HG03025 (cell line): Measurements from ENCODE around the gene FBXO15.

ENCODE experiments used
- ATAC-seq: cut with Tn5 transposase; IDR thresholded peaks from one replicate; pipeline ENCODE4 v1.9.1; 2021; ENCODE audit warnings: mild to moderate bottlenecking, moderate library complexity; ENCODE audit not compliant: unreplicated experiment, low FRiP score

Gene FBXO15

GRCh38 chr18:74147779-74148542, at the start of gene FBXO15, which contains the start of gene TIMM21:
FBXO15 (minus strand) TSS chr18:74147834; CDS start chr18:74147785, 49 bp downstream.
TIMM21 (plus strand) TSS chr18:74148523; CDS start chr18:74148809, 286 bp downstream.
- peak; percentile 94 for ATAC-seq

GRCh38 chr18:74196220-74197119, 48.8 kb upstream of the FBXO15 start:
- ATAC-seq = peak; percentile 71

- ATAC-seq = no peak
These were observed 47.1 kb upstream of the FBXO15 start for GRCh38 chr18:74194691-74195090.

DNA sequence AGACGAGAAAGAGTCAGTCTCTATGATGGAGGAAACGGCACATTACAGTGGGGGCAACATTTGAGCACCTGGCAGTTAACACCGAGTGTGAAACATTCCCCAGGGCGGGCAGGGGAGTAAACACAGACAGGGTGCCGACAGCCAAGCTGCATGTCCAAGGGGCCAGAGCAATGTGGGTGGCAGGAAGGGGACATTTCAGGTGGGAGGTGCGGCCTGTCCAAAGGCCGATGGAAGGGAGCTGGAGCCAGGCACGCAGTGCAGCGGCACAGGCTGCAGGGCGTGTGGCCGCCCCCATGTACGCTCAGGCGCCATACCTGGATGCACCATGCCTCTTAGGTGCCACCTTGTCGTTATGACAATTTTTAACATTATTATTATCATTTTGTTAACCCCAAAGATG, 43.9 kb upstream of the FBXO15 start:
- ATAC-seq = no peak

DNA sequence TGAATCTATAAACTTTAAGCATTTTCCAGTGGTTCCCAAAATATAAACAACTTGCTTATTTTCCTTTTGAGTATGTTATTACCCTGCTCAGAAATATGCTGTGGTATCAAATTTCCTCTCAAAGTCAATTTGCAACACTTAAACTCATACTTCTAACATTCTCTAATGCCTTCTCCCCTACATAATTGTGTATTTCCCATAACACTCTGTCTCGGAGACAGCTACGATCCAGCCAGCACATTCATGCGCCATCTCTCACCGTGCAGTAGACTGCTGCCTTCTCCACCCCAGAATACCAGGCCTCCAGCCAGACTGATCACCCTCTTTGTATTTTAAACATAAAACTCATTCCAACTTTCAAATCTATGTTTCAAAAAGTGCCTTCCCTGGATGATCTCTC, 42.5 kb upstream of the FBXO15 start:
- ATAC-seq = no peak

GRCh38 chr18:74186661-74187060, 39.0 kb upstream of the FBXO15 start:
- no peak for ATAC-seq

DNA sequence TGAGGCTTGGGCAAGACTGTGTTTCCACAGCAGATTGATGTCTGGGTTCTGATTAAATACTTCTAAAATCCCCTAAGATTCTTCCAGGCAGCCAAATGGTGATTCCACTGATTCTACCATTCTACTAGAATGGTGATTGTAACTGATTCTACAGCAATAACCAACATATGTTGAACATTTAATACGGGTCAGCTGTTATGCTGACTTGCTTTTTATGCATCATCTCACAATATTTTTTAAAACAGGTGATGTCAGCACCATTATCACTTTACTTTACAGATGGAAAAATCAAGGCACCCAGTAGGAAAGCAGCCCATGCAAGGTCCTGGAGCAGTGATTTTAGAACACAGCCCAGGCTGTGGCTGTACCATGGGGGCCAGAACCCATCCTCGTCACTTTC, 38.2 kb upstream of the FBXO15 start:
- no peak for ATAC-seq

DNA sequence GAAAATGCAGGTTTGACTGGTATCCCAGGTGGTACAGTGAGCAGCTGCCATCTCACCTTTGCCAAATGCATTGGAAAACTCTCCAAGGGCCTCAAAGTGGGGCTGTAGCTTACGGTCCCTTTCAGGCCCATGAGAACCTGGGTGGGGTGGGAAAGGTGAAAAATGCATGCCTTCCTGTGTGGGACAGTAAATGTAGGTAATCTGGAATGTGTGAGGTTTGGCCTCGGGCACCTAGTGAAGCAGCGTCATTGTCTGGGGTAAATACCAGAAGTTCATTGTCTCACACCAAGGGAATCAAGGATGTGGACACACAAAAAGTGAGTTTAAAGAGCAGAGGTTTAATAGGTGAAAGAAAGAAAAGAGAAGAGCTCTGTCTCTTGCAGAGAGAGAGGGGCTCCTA, 37.2 kb upstream of the FBXO15 start:
- ATAC-seq = no peak

- no peak for ATAC-seq
These were observed 35.5 kb upstream of the FBXO15 start for GRCh38 chr18:74183130-74183529.

- ATAC-seq = no peak
These were observed 34.7 kb upstream of the FBXO15 start for GRCh38 chr18:74182335-74182734.

DNA sequence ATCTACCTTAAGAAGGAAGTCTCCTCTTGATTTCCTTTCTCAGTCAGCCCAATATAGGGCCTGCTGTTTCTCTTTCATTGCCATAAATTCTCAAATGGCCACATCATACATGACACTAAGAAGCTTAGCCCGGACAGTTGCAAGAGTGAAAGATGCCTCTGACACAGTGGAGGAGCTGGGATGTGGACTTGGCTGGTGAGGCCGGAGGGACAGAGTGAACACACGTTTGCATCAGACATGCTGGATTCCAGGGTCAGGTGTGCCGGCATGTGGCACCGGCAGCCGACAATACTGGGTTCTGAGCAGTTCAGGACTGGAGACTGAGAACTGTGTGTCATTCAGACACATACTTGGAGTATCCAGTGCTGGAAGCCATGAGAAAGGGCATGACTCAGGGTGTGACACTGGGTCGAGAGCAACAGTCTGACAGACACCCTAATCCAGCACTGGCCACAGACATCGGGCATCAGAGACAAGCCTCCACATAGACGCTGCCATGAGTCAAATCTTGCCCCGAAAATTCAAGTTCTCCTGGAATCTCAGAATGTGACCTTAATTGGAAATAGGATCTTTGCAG, 32.1 kb upstream of the FBXO15 start:
- ATAC-seq = no peak

DNA sequence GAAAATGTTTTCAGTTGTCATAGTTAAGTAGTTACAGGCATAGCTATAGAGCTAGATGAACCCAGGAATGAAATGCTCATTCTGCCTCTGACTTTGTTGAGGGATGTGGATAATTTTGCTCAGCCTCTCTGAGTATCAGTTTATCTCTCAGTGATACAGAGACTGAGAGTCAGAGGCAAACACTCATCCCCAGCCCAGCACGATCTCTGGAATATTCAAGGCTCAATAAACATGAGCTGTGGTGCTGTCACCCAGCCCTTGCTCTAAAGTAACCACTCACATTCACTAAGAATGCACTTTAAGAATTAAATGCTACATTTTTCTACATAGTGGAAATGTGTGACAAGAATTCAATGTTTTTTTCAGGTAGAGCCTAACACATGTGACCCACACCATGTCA, 31.2 kb upstream of the FBXO15 start:
- ATAC-seq = no peak

GRCh38 chr18:74175658-74176057, 28.0 kb upstream of the FBXO15 start:
- ATAC-seq = no peak

- ATAC-seq = no peak
These were observed 25.8 kb upstream of the FBXO15 start for GRCh38 chr18:74173434-74173750.

DNA sequence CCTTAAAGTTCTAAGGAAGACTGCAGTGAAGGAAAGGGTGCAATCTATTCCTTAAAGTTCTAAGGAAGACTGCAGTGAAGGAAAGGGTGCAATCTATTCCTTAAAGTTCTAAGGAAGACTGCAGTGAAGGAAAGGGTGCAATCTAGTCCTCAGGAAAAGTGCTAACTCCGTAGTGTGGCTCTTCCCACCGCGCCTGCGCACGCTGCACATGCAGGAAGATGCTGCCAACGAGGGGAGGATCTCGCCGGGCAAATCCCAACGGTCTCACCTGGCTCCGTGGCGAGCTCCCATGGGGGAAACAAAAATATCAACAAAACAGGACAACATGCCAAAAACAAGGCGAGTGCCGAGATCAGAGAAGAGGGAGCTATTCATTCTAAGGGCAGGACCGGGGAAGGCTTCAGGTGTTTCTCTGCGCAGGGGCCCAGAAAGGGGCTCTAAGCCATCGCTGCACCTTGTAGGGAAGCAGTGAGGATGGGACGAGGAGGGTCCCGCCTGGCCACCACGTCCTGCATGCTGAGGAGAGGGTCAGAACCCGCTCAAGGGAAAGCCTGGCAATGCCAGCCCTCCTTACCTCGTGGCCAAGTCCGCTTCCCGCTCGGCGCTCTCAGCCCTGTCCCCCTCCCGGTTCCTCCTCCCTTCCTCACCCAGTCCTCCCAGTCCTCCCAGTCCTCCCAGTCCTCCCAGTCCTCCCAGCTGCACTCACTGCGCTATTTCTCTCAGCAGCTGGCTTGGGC, 25.2 kb upstream of the FBXO15 start:
- ATAC-seq = no peak

DNA sequence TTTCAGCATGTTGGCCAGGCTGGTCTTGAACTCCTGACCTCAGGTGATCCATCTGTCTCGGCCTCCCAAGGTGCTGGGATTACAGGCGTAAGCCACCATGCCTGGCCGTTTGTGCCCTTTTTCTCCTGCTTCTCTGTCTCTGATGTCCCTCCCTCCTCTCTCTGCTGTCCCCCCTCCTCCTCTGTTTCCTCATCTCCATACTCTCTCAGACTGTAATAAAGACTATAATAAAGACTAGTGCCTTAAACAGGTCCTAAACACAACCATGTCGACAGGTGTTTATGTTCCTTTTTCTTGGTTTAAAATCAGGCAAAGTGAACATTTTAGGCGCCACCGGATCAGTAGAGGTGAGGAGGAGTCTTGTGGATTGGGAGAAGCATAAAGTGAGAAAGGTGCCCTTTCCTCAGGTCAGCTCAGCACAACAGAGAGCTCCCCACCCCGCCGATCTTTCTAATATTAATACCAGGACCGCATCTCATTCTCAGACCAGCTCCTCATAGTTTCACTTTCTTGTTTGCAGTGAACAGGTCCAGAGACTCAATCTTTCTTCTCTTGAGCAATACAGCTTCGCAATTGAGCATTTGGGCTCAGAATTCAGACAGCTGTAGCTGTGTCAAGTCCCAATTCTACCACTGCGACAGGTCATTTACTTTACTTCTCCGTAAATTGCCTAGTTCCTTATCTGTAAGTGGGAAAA, 24.4 kb upstream of the FBXO15 start:
- ATAC-seq = peak; percentile 100

GRCh38 chr18:74166386-74166785, 18.8 kb upstream of the FBXO15 start:
- no peak for ATAC-seq

DNA sequence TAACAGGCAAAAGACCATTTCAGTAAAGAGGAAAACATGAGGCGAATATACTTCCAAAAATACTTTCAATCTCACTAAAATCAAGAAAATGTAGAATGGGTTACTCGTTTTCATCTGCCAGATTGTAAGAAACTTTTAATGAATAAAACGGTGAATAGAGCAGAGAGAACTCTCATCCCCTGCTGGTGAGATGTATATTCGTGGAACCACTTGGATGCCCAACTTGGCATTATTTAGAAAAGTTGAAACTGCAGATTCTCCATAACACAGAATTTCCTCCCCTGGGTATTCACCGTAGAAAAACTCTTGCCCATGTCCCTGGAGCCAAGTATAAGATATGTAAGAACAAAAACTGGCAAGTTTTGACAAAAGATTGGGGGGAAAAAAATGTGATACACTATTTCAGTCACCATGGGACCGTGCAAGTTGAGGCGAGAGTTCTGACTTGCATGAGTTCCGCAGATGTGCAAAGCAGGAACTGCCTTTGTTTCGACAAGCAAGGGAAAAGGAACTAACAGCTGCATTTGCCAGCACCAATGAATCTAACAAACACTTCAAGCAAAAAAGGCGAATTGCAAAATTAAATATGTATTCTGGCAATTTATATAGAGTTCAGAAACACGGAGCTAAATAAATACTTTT, 15.5 kb upstream of the FBXO15 start:
- ATAC-seq = peak; percentile 89

- ATAC-seq = no peak
These were observed 7.6 kb upstream of the FBXO15 start for GRCh38 chr18:74155276-74155675.

DNA sequence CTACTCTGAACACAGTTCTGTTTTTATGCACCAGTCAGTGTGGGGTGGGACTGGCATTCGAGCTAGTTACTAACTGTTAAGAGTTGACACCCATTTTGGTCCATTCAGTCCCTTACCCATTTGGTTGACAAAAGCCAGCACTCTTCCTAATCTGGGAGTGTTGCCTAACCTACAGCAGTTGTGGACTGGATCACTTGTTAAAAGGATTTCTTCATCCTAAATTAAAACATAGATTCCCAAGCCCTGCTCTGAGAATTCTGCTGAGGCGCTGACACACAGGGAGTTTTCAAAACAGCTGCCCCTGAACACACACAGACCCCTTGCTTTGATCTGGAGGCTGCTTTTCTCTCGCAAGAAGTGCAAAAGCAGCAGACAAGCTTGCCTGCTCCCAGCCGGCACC, 7.1 kb upstream of the FBXO15 start:
- ATAC-seq = no peak
